ENCODE data around the gene NFASC.

Gene NFASC

DNA sequence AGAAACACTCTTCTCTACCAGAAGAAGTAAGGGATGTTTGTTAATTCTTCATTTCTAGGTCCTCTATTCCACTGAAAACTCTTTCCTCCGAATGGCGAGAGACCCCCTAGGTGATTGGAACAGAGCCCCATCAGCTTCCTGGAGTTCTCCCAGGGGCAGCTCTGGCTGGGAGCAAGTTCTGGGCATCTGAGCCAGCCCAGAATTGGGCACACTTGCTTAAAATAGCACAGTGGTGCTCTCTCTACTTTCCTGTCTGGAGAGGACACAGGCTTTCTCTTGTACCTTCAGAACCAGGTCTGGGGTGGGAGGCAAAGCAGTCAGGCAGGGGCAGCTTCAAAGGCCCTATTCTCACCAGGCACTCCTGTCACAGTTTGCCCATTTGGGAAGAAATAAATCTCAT is 89.2 kb downstream of the NFASC start:
- no peak for DNase-seq (ENCODE audit: low read depth in 3 of 3)

DNA sequence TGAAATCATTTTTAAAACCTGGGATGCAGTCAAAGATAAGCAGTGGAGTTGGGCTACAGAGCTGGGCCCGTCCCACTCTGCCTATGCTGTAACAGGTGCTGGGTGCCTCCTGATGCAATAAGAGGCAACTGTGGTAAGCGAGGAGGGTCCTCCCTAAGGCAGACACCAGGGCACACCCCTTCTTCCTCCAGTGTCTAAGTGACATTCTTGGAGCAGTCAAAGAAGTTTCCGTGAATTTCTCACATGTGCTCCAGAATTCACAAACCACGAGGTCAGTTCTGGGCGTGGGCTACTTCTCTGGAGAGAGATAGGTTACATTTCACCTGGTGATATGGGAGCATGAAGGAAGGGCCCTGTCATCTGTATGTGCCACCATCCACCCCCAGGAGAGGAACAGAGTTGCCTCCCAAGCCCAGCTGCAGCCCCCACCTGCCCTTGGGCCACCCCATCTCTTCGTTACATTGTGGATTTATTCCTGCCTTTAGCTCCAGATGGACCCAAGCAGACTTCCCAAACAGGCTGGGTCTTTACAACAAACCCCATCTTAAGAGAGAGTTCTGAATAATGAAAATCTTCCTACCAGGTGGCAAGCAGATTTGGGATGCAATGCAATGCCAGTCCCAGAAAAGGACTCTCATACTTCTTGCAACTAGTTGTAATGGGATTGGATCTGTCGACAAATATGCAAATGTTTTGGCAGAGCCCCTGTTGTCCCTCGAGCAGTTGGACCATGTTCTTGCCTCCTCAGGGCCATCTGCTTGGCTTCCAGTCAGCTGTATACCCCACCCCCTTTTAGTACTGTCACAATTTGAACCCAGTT is 89.9 kb downstream of the NFASC start:
- DNase-seq (ENCODE audit: low read depth in 3 of 3): no peak

DNA sequence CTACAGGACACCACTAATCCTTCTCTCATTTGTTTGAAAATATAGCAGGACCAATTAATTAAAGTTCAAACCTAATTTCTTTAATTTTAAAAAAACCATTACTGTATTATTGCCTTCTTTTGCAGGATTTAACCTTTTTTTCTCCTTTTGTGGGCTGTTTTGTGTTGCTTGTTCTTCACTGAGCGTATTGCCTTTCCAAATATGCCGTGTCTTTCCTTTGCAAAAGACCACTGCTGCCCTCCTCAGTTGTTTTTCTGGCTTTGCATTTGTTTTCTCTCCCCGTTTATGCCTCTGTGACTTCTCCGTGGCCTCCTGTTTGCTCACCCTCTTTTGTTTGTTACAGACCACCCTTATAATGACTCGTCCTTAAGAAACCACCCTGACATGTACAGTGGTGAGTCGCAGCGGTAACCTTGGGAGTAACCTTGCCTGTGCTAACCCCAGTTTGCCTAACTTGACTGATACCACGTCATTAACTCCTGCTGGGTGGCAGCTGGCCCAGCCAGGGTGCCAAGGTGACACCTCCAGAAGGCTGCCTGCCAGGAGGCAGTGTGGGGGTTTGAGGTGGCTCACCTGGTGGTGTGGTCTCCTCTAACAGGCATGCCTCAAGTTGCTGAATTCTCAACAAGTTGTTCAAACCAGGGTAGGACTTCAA is 91.2 kb downstream of the NFASC start:
- DNase-seq (ENCODE audit: low read depth in 3 of 3): no peak

DNA sequence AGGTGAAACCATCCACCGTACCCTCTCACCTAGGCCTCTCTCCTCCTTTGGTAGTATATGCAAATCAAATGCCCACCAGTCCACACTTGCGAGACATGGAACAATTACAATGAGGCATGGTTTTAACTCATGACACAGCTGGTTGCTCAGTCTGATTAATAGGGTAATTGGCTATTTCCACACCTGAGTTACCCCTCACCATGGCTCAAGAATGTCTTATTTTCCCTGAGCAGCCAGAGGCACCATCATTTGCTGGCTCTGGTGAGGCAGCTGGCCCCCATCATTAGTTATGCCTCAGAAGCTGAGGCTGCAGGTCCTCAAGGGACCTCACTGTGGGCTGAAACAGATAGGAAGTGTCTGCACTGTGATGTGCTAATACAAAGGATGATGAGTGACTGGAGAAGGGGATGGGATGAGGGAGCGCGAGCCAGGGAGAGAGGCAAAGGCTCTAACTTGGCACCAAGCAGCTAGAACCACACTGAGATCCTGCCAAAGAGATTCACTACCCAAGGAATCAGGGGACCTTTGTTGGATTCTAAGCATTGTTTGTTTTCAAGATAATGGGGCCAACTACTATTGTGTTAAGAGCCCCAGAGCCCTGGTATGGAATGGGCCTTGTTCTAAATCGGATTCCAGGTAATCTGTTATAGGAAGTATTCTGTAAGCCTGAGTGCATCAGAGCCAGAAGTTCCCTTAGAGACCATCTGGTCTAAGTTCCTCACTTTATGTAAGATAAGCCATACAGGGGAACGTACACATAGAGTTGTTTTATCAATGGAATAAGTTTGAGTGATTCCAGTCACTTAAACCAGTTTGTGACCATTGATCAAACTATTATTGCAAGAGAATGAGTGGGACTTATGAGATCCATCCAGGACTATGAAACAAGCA is 92.3 kb downstream of the NFASC start:
- no peak for DNase-seq (ENCODE audit: low read depth in 3 of 3)

DNA sequence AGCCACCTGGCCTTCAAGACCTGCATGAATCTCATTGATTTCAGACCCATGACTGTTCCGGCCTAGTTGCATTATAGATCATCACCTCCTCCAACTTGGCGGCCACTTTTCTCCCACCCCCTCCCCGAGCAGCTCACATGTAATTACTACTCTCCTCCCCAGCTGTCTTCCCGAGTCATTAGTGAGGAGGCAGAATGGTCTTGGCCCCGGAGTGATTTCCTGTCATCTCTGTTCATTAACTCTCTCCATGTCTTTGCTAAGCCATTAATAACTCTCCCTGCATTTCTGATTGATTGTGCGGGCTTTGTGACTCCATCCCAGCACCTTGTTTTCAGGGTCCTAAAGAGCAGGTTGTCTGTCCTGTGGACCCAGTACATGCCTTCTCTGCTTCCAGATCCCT is 96.8 kb downstream of the NFASC start:
- DNase-seq (ENCODE audit: low read depth in 3 of 3): no peak

DNA sequence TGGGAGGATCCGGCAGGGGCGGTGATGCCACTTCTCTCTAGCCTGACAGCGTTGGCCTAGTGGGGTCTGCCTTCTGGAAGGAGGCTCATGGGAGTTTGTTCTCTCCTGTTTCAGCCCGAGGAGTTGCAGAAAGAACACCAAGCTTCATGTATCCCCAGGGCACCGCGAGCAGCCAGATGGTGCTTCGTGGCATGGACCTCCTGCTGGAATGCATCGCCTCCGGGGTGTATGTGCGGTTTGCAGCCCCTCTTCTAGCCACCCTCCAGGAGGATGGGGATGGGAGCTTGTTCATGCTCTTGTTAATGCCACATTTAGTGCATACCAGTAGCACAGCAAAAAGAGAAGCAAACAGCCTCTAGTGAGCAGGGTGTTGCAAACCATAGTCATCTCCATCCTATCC is 97.5 kb downstream of the NFASC start:
- DNase-seq (ENCODE audit: low read depth in 3 of 3): no peak

DNA sequence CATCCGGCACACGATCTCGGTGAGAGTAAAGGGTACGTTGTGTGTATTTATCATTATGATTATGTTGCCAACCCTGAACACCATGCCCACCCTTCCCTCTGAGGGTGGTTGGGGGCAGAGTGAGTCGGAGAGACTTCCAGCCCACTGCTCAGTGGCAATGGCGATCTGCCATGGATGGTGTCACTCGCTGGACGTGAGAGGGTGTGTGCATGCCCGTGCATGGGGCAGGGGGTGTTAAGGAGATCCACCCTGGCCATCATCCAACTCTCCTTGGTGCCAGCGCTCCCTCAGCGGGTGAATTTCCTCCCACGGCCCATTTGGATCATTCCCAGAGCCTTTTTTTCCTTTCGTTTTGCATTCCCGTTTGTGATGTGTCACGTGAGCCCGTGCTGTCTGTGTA is 98.3 kb downstream of the NFASC start:
- DNase-seq (ENCODE audit: low read depth in 3 of 3): no peak

DNA sequence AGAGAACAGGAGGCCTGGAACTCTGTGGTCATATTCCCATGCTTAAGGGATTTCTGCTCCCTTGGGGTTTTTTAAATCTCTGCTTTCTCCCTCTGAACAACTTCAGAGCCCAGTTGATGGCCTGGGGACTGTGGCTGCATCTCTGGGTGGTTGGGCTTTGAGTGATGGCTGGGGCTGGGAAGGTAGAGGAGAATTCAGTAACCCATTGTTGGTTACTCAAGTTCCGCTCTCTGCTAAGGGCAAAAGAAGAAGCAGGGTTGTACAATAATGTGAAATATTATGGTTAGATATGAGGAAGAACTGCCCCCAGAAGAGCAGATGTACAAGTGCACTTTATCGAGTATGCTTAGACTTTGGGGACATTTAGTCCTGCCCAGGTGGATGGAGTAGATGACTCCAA is 100.3 kb downstream of the NFASC start:
- DNase-seq (ENCODE audit: low read depth in 3 of 3): no peak

DNA sequence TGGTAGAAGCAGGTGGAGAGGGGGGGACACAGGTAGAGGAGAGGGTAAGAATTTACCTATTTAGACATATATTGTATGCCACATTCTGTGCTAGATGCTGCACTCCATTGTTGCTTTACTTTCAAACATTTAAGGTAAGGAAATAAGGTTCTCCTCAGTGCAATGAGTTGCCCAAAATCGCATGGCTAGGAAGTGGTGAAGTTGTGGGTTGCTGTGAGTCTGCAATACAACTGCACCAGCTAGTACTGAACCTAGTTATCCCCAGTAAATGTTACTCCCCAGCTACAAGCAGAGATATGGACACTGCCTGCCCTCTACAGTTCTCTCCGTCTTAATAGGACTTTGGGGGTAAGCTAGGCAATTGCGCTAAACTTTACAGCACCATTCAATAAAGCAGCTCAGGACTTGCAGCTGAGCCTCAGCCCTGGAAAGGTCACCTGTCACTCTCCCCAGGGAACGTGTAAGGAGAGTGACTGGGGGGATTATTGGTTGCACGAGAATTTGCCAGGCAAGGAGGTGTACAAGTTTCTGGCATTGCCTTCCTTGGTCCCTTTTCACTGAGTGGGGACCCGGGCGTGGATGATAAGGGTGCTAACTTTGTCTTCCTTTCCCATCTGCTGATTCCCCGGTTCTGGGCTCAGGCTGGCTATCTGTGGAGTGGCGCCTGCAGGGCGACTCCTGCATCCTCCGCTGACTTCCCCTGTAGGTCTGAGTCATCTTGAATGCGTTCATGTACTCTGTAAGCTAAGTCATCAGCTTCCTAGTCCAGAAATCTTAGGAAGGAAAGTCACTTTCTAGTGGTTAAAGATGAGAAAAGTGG is 101.1 kb downstream of the NFASC start:
- DNase-seq (ENCODE audit: low read depth in 3 of 3): no peak

DNA sequence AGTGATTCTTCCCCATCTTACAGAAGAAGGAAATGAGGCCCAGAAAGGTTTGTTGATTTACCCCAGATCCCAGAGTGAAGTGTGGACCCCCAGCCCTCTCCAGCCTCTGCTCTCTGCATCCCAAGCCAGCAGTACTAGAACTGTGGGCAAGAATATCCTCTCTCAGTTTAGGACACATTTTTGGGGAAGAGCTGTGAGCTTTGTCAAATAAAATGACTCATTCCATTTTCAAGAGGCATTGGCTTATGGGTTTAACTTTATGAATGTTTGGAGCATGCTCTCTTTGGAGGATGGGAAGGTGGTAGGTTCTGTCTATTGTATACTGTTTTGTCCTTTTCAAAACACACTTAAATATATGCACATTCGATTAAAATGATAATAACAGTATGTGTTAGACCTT is 101.8 kb downstream of the NFASC start:
- DNase-seq (ENCODE audit: low read depth in 3 of 3): no peak

DNA sequence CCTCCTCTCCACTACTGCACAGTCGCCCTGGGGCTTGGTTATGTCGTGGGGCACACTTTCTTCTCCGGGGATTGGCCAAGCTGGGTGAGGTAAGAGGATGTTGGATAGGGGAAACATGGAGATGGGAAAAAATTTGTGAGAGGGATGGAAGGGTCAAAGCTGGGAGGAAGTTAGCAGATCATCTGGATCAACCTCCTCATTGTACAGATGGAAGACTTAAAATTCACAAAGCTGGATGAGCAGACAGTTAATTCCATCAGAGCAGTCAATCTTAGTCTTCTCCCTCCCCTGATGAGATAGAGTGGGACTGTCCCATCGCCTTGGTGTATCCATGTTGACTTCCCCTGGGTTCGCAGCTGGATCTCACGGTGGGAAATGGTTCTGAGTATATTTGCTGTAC is 102.8 kb downstream of the NFASC start:
- no peak for DNase-seq (ENCODE audit: low read depth in 3 of 3)

DNA sequence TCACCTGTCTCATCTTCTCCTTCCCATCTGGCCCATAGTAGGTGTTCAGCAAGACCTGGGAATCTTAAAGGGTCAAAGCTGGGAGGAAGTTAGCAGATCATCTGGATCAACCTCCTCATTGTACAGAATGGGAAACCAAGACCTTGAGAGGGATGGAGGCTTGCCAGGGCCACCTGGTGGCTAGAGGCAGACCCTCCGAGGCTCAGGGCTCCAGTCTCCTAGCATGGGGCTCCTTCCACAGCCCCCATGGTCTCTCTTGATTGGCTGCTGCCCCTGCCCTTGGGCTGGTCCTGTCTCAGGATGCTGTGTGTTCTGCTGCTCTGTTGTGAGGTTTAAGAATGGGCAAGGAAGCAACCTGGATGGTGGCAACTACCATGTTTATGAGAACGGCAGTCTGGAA is 103.7 kb downstream of the NFASC start:
- no peak for DNase-seq (ENCODE audit: low read depth in 3 of 3)

DNA sequence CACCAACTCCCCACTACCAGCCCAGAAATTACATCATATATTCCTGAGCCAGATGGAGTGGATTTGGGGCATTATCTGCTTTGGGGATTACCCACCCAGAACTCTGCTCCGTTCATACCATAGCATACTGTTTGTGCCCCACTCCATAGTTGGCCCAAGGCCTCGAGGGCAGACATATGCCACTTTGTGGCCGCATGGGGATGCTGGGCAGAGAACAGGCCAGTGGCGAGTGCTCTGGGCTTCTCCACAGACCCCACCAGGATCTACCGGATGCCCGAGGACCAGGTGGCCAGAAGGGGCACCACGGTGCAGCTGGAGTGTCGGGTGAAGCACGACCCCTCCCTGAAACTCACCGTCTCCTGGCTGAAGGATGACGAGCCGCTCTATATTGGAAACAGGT is 104.4 kb downstream of the NFASC start:
- DNase-seq (ENCODE audit: low read depth in 3 of 3): no peak

DNA sequence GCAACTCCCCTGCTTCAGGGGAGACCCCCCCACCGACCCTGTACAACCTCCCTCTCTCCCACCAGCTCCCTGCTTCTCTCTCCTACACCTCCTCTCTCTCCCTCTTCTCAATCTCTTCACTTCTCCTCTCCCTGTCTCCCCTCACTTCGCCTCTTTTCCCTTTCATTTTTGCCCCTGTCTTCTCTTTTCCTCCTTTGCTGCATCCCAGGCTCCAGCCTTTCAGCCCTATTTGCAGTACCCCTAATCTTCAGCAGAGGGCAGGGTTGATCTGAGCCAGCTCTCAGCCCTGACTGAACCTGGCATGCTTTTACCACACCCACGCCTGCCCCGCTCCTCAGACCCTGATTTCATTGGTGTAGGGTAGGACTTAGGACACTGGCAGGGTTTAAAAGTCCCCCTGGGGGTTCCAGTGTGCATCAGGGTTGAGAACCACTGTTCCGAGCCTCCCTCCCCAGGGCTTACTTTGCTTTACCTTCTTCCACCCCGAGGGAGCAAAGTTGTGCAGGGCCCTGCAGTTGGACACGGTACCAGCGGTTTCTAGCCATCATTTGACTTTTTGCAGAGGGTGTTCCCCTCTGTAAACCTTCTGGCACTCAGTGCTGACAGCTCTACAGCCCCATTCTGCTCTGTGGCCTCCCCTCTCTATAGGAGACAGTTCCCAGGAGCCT is 105.0 kb downstream of the NFASC start:
- peak; percentile 23 to 46 (median 31) for DNase-seq (ENCODE audit: low read depth in 3 of 3)

DNA sequence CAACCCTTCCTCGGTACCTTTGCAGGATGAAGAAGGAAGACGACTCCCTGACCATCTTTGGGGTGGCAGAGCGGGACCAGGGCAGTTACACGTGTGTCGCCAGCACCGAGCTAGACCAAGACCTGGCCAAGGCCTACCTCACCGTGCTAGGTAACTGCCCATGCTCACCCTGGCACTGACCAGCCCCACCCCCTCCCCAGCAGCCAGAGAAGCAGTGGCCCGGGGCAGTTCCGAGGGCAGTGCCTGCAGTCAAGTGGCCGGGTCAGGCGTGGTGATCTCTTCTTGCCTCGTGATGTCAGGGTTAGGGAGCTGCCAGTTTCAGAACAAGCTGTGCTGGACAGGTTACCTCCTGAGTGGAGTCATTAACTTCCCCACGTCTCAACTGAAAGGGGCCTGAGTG is 106.0 kb downstream of the NFASC start:
- no peak for DNase-seq (ENCODE audit: low read depth in 3 of 3)

DNA sequence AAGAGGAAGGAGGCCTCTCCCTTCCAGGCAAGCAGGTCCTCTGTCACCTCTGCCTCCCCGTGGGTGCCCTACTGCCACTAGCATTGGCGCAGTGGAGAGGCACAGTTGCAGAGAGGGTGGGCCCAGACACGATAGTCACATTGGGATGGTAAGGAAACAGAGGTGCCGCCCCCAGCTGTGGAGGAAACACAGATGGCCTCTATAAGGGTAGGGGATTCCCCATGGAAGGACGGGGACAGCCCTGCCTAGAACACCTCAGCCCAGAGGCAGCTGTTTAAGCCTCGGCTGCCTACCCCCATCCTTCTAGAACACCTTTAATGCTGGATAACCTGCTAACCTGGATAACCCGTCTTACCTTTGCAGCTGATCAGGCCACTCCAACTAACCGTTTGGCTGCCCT is 106.7 kb downstream of the NFASC start:
- no peak for DNase-seq (ENCODE audit: low read depth in 3 of 3)

DNA sequence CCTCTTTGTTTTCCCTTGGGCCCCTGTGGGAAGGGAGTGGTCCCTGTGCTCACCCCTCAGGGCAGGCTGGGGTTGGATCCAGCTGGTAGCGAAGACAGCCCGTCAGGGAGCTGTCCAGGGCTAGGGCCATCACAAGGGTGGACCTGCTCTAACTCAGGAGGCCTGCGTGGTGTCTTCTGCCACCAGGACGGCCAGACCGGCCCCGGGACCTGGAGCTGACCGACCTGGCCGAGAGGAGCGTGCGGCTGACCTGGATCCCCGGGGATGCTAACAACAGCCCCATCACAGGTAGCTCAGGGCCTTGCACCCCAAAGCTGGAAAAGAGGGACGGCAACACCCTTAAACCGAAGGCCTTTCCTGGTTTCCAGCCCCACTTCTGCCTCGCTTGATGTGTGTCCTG is 108.1 kb downstream of the NFASC start:
- DNase-seq (ENCODE audit: low read depth in 3 of 3): no peak

DNA sequence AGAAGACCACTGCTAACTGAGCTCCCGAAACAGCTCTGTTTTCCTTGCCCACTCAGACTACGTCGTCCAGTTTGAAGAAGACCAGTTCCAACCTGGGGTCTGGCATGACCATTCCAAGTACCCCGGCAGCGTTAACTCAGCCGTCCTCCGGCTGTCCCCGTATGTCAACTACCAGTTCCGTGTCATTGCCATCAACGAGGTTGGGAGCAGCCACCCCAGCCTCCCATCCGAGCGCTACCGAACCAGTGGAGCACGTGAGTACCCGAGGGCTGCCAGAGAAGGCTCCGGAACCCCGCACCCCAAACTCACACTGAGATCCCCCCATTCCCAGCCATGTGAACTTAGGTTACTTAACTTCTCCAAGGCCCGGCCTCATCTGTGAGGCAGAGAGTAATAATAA is 108.6 kb downstream of the NFASC start:
- no peak for DNase-seq (ENCODE audit: low read depth in 3 of 3)

DNA sequence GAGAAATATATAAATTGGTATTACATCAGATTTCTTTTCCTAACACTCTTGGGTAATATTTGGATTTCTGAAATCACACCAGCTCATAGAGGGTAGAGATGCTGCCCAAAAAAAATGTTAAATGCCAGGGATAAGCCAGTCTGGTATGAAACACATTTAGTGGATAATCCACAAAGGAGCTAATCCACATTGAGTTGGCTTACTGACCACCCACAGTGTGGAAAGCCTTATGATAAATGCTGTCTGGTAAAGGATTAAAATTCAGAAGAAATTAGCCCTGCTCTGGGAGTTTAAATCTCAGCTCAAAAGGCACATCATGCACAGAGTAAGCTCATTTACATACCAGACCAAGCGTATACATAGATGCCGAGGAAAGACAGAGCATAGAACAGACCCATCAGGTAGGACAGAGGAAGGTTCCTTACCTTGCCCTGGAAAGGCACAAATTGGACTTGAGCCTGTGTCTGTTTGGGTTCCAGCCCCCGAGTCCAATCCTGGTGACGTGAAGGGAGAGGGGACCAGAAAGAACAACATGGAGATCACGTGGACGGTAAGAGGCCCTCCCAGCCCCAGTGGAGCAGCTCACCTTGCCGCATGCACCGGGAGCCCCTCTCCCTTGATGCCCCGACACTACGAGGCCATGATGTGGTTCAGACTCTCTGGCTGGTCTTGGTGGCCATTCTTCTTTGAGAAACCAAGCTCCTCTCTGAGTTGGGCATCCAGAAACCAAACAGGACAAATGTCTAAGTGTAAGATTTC is 109.4 kb downstream of the NFASC start:
- no peak for DNase-seq (ENCODE audit: low read depth in 3 of 3)

DNA sequence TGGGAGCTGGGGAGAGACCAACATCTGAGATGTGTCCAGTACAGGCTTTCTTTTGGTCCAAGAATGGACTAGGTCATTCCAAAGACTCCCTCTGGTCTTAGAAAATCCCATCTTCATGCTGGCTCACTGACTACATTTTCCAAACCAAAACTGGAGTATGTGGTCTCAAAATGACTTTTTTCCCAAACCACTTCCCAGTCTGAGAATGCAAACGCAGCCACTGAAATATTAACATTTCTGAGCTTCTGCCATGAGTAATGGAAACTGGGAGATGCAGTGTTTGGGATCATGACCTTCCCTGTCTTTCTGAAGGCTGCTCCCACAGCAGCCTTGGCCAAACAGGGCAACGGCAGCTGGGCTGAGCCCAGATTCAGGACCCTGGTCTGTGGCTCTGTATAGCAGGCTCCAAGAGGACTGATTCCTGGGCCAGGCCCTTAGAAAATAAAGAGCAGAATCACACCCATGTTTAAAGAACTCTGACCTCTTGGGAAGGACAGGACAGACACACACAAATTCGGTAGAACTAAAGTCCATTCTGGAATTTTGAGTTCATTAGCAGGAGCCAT is 110.3 kb downstream of the NFASC start:
- DNase-seq (ENCODE audit: low read depth in 3 of 3): no peak
